HPDE6-E6E7 (cell line): Measurements from ENCODE around the gene MBOAT1.
"Not testable (repeated sequence)": the region's sequence is repeated elsewhere in the genome, so short reads cannot be mapped to it uniquely, and the experiment has no call there.

ENCODE experiments used
- DNase-seq: peaks from one replicate; pipeline ENCODE4 v3.0.0; 2011; ENCODE audit warnings: missing footprints; ENCODE audit errors: extremely low spot score

Gene MBOAT1

DNA sequence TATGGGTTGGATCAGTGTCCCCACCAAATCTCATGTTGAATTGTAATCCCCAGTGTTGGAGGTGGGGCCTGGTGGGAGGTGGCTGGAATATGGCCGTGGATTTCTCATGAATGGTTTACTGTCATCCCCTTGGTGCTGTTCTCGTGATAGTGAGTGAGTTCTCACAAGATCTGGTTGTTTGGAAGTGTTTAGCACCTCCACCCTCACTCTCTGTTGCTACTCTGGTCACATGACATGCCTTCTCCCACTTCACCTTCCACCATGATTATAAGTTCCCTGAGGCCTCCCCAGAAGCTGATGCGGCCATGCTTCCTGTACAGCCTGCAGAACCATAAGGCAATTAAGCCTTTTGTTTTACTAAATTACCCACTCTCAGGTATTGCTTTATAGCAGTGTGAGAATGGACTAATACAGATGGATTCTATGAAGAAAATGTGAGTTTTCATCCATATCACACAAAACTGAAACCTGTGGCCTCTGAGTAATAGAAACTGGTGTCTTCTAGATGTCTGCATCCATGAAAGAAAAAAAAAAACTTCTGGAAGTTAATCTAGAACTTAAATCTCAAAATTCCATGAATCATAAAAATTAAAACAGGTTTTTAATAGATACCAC is 39.3 kb downstream of the MBOAT1 start:
- DNase-seq: no peak

DNA sequence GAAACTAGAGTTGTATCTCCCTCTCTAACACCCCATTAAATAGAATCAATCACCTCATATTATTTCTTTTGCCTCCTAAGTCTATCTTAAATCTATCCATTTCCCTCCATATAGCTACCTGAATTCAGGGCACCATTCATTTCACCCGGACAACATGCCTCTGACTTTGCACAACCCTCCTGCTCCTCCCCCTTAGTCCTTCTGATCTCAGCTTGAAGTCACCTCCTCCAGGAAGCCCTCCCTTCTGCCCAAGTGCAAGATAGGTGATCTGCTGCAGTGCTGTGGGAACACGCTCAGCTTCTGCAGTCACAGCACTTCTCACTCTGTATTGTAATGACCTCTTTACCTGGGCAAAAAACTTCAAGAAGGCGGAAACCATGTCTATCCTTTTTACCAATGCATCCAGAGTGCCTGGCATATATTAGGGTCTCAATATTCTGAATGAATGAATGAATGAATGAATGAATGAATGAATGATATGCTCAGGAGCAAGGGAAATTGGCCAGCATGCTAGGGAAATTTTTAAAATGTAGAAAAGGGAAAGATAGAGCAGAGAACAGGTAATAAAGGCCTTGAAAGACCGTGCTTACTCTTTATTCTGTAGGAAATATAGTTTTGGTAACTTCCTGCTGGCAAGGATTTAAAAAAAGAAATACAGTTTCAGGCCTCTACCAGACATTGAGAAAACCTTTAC is 41.7 kb downstream of the MBOAT1 start:
- DNase-seq: no peak

DNA sequence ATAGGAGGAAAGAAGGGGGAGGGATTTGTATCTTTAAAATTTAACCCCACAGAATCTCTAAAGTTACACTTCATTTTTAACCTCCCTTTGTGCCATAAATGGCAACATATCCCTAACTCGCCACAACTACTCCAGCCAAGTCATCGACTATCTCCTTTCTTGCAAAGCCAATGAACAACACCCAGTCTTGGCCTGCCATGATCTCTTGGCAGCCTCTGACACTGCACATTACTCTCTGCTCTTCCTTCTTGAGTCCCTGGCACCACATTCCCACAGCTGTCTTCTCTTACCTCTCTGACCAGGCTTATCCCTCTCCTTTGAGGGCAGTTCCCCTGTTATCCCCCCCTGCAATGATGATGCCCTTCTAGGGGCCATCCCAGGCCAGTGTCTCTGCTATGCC is 42.5 kb downstream of the MBOAT1 start:
- no peak for DNase-seq

DNA sequence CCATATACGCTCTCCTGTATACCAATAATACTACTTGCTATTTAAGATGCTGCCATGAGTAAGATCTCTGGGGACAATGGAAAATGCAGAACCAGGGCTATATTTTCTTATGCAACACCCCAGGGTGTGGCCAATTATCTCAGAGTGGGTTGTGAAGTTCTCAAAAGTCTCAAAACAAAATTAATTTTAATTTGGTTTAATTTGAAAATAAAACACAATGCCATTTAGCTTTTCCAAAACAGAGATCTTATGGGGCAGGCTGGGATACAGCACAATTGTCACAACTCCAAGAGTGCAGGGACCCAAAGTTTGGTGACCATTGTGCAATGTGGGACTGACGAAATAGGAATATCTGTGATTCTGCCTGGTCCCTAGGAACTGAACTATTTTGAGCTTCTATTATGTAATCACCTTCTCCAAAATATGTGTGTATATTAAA is 43.1 kb downstream of the MBOAT1 start:
- no peak for DNase-seq

DNA sequence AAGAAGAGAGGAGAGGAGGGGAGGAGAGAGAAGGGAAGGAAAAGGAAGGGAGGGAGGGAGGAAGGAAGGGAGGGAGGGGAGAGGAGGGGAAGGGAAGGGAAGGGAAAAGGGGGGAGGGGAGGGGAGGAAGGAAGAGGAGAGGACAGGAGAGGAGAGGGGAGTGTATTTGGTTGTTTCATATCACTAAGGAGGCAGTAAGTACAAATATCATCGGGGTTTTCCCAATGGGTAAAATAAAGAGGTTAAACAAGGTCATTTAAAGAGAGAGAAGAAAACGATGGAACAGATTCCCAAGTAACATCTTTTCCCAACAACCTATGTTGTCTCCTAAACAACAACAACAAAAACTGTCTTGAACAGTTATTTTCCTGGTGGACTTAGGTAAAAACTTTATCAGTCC is 43.6 kb downstream of the MBOAT1 start:
- DNase-seq: no peak

DNA sequence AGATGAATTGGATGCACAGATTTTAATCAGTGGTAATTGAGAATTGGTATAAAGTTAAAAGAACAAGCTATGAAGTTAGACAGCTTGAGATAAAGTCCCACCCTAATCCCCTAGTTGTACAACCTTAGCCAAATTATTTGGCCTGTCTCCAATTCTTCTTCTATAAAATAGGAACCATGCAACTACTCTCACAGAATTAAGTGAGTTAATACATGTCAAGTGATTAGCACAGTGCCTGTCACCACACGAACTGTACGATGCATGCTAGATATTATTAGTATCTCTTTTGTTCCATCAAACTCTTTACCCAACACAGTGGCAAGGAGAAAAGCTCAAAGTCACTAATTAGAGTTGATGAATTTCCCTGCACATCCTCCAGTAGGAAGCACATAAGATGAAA is 44.7 kb downstream of the MBOAT1 start:
- DNase-seq: no peak

DNA sequence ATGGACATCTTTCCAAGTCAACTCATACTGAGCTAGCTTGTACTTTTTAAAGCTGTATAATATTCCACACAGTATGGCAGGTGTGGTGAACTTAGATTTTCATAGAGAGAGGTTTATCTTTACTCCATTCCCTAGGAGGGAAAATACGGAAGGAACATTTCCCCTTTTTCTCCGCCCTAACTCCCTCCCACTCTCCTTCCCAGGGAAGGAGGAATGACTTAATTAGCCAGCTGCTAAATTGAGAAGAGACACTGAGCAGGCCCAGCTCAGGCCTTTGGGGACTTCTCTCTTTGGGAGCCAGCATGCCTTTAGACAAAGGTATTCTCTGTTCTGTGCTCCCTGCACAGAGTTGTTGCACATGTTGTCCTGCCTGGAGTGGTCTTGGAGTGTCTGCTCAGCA is 46.1 kb downstream of the MBOAT1 start:
- no peak for DNase-seq

DNA sequence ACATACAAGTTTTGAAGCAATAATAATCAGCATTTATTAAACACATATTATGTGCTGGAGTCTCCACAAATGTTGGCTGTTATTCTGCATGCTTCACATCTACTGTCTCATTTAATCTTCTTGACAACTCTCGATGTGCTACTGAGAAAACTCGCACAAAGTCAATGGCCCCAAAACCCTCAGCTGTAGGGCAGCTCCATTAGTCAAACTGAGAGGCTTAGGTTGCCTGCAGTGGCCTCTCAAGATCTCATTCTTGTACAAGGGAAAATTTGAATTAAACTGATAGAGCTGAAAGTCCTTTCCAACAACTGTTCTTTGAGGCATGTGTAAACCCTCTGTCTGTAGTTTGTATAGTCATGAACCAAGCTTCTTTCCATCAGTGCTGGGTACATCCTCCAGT is 49.8 kb downstream of the MBOAT1 start:
- DNase-seq: no peak

DNA sequence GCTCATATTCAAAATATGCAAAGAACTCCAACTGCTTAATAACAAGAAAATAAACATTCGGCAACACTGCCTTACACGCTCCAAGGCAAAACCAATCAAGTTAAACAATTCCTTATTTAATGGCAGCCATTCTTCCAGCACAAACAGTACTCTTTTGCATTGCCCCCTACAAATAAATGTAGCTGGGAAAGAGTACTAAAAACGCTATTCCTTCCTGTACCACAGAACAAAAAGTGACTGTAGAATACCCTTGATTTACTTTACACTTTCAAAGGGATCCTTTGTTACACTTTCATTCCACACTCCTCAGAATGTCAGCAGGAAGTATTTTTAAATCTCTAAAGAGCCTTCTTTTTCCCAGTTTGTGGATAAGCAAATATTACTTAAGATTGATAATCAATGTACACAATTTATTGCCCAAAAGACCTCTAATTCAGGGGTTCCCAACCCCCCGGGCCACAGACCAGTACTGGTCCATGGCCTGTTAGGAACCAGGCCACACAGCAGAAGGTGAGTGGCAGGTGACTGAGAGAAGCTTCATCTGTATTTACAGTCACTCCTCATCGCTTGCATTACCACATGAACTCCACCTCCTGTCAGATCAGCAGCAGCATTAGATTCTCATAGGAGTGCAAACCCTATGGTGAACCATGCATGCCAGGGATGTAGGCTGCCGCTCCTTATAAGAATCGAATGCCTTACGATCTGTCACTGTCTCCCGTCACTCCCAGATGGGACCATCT is 51.6 kb downstream of the MBOAT1 start:
- DNase-seq: no peak

DNA sequence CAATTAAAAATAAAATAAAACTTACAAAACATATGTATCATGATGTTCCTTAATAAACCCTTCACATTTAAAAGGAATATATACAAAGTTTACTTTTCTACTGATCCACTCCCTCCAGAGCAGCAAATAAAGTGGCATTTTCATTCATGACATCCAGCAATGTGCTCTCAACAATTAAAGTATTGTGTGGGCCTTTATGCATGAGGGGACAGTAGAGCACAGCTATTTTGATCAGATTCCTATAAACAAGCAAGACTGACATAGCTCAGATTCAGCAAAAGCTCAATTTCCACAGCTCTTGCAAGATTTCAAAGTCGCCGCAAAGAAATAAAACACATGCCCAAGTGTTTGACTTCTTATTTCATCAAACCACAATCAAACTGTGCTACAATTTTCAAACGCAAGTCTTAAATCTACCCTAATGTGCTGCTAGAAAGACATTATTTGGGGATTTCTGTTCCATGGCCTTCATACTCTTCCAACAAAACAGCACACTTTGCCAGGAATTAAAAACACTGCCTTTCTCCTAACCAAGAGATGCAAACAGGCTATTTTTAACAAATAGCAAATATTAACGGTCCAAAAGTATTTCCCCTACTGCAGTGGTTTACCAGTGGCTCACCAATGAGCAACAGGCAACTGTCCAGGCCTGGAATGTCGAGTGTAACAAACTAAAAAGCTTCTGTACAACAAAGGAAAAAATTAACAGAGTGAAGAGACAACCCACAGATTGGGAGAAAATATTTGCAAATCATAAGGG is 52.3 kb downstream of the MBOAT1 start:
- no peak for DNase-seq

DNA sequence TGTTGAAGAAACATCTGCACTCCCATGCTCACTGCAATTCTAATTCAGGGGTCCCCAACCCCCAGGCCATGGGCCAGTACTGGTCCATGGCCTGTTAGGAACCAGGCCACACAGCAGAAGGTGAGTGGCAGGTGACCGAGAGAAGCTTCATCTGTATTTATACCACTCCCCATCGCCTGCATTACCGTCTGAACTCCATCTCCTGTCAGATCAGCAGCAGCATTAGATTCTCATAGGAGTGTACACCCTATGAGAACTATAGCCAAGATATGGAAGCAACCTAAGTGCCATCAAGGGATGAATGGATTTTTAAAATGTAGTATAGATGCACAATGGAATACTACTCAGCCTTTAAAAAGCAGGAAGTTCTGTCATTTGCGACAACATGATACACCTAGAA is 53.2 kb downstream of the MBOAT1 start:
- no peak for DNase-seq

DNA sequence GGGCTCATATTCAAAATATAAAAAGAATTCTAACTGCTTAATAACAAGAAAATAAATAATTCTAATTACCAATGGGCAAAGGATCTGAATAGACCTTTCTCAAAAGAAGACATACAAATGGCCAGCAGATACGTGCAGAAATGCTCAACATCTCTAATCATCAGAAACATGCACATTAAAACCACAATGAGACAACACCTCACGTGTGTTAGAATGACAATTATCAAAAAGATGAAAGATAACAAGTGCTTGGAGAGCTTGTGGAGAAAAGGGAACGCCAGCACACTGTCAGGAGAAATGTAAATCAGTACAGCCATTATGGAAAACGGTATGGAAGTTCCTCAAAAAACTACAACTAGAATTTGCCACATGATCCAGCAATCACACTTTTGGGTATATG is 53.6 kb downstream of the MBOAT1 start:
- DNase-seq: no peak

DNA sequence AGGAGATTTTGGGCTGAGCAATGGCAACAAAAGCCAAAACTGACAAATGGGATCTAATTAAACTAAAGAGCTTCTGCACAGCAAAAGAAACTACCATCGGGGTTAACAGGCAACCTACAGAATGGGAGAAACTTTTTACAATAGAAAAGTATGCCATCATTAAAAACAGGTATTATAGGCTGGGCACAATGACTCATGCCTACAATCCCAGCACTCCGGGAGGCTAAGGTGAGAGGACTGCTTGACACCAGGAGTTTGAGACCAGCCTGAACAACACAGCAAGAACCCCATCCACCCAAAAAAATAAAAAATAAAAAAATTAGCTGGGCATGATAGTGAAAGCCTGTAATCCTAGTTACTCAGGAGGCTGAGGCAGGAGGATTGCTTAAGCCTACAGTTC is 55.4 kb downstream of the MBOAT1 start:
- no peak for DNase-seq

DNA sequence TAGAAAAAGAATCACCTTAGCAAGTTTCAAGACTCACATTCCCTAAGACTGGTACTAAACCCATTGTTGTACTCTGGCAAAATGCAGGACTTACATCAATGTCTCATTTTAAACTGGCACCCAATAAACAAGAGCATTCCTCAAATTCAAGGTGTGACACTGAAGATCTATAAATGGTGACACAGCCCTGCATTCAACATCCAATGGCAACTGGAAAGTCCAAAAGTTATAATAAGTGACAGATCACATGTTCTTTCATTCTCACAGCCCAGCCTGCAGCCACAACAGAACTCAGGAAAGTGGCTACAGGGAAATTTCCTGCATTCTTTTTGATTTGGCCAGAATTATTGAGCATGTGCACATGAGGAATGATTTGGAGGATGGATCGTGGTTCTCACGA is 57.5 kb downstream of the MBOAT1 start:
- DNase-seq: no peak

DNA sequence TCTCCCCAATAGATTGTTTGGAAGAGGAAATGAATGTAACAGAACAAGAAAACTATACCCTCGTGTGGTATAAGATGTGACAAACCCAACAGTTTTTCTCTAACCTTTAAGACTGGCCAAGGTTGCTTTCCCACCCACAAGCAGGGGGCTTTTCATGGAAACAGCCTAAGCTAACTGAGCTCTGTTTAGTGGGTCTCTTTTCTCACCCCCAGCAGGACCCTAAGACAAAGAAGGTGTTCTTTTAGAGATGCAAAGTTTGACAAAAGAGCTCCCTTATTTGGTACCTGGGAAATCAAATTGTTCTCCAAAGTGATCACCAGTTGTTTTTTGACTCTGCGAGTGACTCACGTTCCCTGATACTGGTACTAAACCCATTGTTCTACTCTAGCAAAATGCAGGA is 59.1 kb downstream of the MBOAT1 start:
- no peak for DNase-seq

DNA sequence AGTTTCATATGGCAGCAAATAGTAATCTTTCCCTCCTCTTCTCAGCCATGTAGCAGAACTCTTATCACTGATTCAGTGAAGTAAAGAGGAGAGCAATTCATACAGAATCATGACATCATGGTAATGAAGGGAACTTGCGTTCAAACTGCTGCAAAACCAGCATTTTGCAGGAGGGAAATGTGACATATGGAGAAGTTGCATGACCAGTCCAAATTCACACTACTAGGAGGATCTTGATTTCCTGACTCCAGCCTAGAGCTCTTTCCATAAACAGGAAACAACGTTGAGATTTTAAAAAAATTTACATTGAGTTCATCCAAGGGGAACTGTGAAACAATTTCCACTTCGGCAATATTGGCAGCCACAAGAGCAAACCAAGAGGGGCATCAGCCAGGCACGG is 63.8 kb downstream of the MBOAT1 start:
- DNase-seq: no peak

DNA sequence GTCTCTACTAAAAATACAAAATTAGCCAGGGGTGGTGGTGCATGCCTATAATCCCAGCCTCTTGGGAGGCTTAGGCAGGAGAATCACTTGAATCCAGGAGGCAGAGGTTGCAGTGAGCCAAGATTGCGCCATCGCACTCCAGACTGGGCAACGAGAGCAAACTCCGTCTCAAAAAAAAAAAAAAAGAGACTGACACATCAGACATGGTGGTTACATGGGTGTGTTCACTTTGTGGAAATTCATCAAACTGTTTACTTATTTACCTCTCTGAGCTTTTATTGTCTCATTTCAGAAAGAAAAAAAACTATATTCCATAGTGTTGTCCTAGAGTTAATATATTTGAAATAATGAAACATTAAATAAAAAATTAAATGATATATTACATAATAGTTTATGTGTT is 64.8 kb downstream of the MBOAT1 start:
- no peak for DNase-seq

DNA sequence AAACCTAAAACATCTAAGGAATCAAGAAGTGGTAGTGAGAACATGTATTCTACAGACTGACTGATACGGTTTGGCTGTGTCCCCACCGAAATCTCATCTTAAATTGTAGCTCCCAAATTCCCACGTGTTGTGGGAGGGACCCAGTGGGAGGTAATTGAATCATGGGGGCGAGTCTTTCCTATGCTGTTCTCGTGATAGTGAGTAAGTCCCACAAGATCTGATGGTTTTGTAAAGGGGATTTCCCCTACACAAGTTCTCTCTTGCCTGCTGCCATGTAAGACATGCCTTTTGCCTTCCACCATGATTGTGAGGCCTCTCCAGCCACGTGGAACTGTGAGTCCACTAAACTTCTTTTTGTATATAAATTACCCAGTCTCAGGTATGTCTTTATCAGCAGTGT is 65.4 kb downstream of the MBOAT1 start:
- not testable (repeated sequence) for DNase-seq

DNA sequence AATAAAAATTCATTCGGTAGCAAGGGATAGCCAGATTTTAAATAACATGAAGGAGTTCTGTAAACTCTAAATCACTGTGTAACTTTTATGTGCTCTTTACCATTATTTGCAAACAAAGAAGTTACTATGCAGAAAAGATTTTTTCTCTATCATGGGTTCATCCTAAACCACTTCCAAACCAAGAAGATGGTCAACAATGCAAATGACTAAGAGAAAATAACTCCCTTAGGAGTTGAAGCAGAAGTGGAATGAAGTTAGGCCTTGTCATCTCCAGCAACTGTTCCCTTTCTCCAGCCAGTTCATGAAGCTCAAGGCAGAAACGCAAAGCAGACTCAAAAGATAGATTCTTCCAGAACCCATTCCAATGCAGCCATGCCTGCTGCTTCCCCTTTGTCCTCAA is 66.0 kb downstream of the MBOAT1 start:
- DNase-seq: no peak

DNA sequence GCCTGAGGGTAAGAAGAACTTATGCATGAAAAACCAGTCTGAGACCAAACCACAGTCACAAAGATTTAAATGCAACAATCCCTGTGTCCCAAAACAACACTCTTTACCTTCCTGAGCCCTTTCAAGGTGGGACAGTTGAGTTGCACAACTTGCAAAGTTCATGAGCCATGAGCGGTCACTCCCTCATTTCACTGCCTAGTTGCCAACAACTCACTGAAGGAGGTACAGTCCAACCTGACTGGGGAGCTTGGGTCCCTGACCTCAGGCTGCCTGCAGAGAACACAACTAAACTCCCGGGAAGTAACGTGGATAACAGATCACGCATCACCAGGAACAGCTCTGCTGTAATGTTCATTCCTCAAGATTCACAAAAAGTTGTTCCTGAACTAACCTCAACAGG is 69.4 kb downstream of the MBOAT1 start:
- DNase-seq: no peak

DNA sequence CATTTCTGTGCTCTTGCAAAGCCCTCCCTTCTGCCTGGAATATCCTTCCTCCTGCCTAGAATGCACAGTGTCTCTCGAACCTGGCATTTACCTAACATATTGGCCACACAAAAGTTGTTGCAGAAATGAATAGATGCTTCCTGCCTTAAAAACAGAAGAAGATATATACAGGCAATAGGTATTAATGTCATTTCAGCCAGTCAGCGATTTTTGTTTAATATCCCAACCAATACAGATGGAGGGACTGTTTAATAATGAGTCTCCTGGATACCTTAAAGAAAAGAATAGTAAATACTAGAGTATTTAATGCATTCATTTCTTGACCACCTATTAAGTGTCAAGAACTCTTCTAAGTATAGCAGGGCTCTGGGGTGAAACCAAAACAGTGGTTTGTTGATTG is 70.3 kb downstream of the MBOAT1 start:
- DNase-seq: no peak
